ENCODE data around the gene SLC38A2. TPM values are rescaled to one million over a fixed set of nuclear protein-coding genes. Genes with fewer than 3 reads are reported as not detected.
"Not testable (repeated sequence)": the region's sequence is repeated elsewhere in the genome, so short reads cannot be mapped to it uniquely, and the experiment has no call there.

Gene SLC38A2
- total and polyA plus RNA-seq, 2 donors (not counting 1 experiment from before 2014, with no cell fraction given), result 61.6 to 202 TPM

- intact Hi-C loops (cut with micrococcal nuclease), result no loop called here
- ATAC-seq (ENCODE audit: low read depth), result no peak
- POLR2A ChIA-PET, result no interaction called here
- no peaks in the 10 kb centered on the region for H3K27me3 ChIP-seq (replicated peaks in 1 of 4; ENCODE audit: control extremely low read depth in 1 of 4, control insufficient read depth in 3 of 4, insufficient read depth in 4 of 4, low read length in 3 of 4)
- Mint-ChIP-seq H3K4me1 (no peaks in the 10 kb centered on the region), H3K9me3 (ENCODE audit: insufficient read depth) (peaks cover 3% of the 10 kb centered on the region), H3K27me3 (peaks cover 8% of the 10 kb centered on the region), H3K4me3 (no peak overlapping the region), H3K27ac (no peak overlapping the region)
- no peak overlapping the region for H3K4me2 ChIP-seq (replicated peaks; ENCODE audit: low read depth, low read length, poor library complexity, severe bottlenecking)
- H3K79me2 ChIP-seq (ENCODE audit: control insufficient read depth, insufficient read depth, low read length), result no peaks in the 10 kb centered on the region
- H3K9ac ChIP-seq (ENCODE audit: low read length), result no peak overlapping the region
- TF ChIP-seq, protein P1, sequence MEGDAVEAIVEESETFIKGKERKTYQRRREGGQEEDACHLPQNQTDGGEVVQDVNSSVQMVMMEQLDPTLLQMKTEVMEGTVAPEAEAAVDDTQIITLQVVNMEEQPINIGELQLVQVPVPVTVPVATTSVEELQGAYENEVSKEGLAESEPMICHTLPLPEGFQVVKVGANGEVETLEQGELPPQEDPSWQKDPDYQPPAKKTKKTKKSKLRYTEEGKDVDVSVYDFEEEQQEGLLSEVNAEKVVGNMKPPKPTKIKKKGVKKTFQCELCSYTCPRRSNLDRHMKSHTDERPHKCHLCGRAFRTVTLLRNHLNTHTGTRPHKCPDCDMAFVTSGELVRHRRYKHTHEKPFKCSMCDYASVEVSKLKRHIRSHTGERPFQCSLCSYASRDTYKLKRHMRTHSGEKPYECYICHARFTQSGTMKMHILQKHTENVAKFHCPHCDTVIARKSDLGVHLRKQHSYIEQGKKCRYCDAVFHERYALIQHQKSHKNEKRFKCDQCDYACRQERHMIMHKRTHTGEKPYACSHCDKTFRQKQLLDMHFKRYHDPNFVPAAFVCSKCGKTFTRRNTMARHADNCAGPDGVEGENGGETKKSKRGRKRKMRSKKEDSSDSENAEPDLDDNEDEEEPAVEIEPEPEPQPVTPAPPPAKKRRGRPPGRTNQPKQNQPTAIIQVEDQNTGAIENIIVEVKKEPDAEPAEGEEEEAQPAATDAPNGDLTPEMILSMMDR (IDR thresholded peaks at IDR 0.05), result no peak
- TF ChIP-seq EZH2 (IDR thresholded peaks at IDR 0.05; ENCODE audit: borderline replicate concordance, insufficient read depth, low read depth, low read length, poor library complexity, severe bottlenecking), result no peak
- no peaks in the 10 kb centered on the region for H3K9me3 ChIP-seq (ENCODE audit: control extremely low read depth in 1 of 3, control insufficient read depth in 2 of 3, insufficient read depth in 1 of 3, low read length in 2 of 3)
- no peak overlapping the region for H3K27ac ChIP-seq (ENCODE audit: low read length in 2 of 2)
- DNase-seq, result no peak
- no peaks in the 10 kb centered on the region for H3K4me1 ChIP-seq (ENCODE audit: control insufficient read depth in 2 of 2, insufficient read depth in 2 of 2, low read length in 2 of 2)
- no peak overlapping the region for H2AFZ ChIP-seq (ENCODE audit: insufficient read depth, low read depth, low read length, poor library complexity, severe bottlenecking)
- no peak overlapping the region for H3K4me3 ChIP-seq (ENCODE audit: control extremely low read depth in 1 of 5, extremely low read depth in 1 of 5, insufficient read depth in 1 of 5, low read depth in 2 of 5, low read length in 4 of 5)
- CTCF ChIA-PET, result no interaction called here
- no peaks in the 10 kb centered on the region for H4K20me1 ChIP-seq (ENCODE audit: control insufficient read depth, insufficient read depth, low read length, poor library complexity, severe bottlenecking)
- H3K36me3 ChIP-seq (replicated peaks in 1 of 2; ENCODE audit: control extremely low read depth in 1 of 2, control insufficient read depth in 1 of 2, extremely low read depth in 1 of 2, insufficient read depth in 2 of 2, low read length in 1 of 2), result no peaks in the 10 kb centered on the region
Observed at GRCh38 chr12:46339051-46339450, 33.5 kb downstream of the SLC38A2 start.

GRCh38 chr12:46332260-46332659 is 40.3 kb downstream of the SLC38A2 start:
- no peak for ATAC-seq (ENCODE audit: low read depth)
- no peak overlapping the region for H3K27ac Mint-ChIP-seq
- Histone ChIP-seq H3K4me2 (replicated peaks; ENCODE audit: low read depth, low read length, poor library complexity, severe bottlenecking) (no peak overlapping the region), H3K4me1 (ENCODE audit: control insufficient read depth in 2 of 2, insufficient read depth in 2 of 2, low read length in 2 of 2) (no peaks in the 10 kb centered on the region), H3K27me3 (replicated peaks in 1 of 4; ENCODE audit: control extremely low read depth in 1 of 4, control insufficient read depth in 3 of 4, insufficient read depth in 4 of 4, low read length in 3 of 4) (no peaks in the 10 kb centered on the region), H3K27ac (ENCODE audit: low read length in 2 of 2) (no peak overlapping the region), H3K9me3 (ENCODE audit: control extremely low read depth in 1 of 3, control insufficient read depth in 2 of 3, insufficient read depth in 1 of 3, low read length in 2 of 3) (peaks cover 6 to 13% (median 13%) of the 10 kb centered on the region in 3 donors), H3K4me3 (ENCODE audit: control extremely low read depth in 1 of 5, extremely low read depth in 1 of 5, insufficient read depth in 1 of 5, low read depth in 2 of 5, low read length in 4 of 5) (no peak overlapping the region), H3K79me2 (ENCODE audit: control insufficient read depth, insufficient read depth, low read length) (no peaks in the 10 kb centered on the region), H4K20me1 (ENCODE audit: control insufficient read depth, insufficient read depth, low read length, poor library complexity, severe bottlenecking) (no peaks in the 10 kb centered on the region), H2AFZ (ENCODE audit: insufficient read depth, low read depth, low read length, poor library complexity, severe bottlenecking) (no peak overlapping the region), H3K36me3 (replicated peaks in 1 of 2; ENCODE audit: control extremely low read depth in 1 of 2, control insufficient read depth in 1 of 2, extremely low read depth in 1 of 2, insufficient read depth in 2 of 2, low read length in 1 of 2) (no peaks in the 10 kb centered on the region), H3K9ac (ENCODE audit: low read length) (no peak overlapping the region)
- WGBS (ENCODE audit: insufficient coverage), result 100% methylated on average over 1 of the region's 3 CpGs
- H3K4me1 Mint-ChIP-seq, result no peaks in the 10 kb centered on the region
- intact Hi-C loops (cut with micrococcal nuclease), result no loop called here
- TF ChIP-seq, protein P1 (IDR thresholded peaks at IDR 0.05), result no peak
- no peak for TF ChIP-seq EZH2 (IDR thresholded peaks at IDR 0.05; ENCODE audit: borderline replicate concordance, insufficient read depth, low read depth, low read length, poor library complexity, severe bottlenecking)
- DNase-seq, result no peak
- no peak overlapping the region for H3K4me3 Mint-ChIP-seq
- ChIA-PET POLR2A (no interaction called here), CTCF (interaction anchor here (0.8 to 1.7 kb wide), 4 partner anchors 15 to 689 kb away, joined by 3 to 5 read pairs (median 4); no protein-coding TSS in a partner anchor)
- H3K9me3 Mint-ChIP-seq (ENCODE audit: insufficient read depth), result peaks cover 11% of the 10 kb centered on the region
- no peaks in the 10 kb centered on the region for H3K27me3 Mint-ChIP-seq

- H3K4me3 ChIP-seq (ENCODE audit: control extremely low read depth in 1 of 5, extremely low read depth in 1 of 5, insufficient read depth in 1 of 5, low read depth in 2 of 5, low read length in 4 of 5); CTCF ChIA-PET; H3K36me3 ChIP-seq (replicated peaks in 1 of 2; ENCODE audit: control extremely low read depth in 1 of 2, control insufficient read depth in 1 of 2, extremely low read depth in 1 of 2, insufficient read depth in 2 of 2, low read length in 1 of 2); POLR2A ChIA-PET; H3K79me2 ChIP-seq (ENCODE audit: control insufficient read depth, insufficient read depth, low read length); H4K20me1 ChIP-seq (ENCODE audit: control insufficient read depth, insufficient read depth, low read length, poor library complexity, severe bottlenecking); H3K4me1 ChIP-seq (ENCODE audit: control insufficient read depth in 2 of 2, insufficient read depth in 2 of 2, low read length in 2 of 2); intact Hi-C loops (cut with micrococcal nuclease); DNase-seq; H3K27me3 Mint-ChIP-seq; ATAC-seq (ENCODE audit: low read depth); H3K9me3 Mint-ChIP-seq (ENCODE audit: insufficient read depth); H2AFZ ChIP-seq (ENCODE audit: insufficient read depth, low read depth, low read length, poor library complexity, severe bottlenecking); H3K27ac Mint-ChIP-seq; H3K4me2 ChIP-seq (replicated peaks; ENCODE audit: low read depth, low read length, poor library complexity, severe bottlenecking); H3K9ac ChIP-seq (ENCODE audit: low read length); H3K4me1 Mint-ChIP-seq; H3K27me3 ChIP-seq (replicated peaks in 1 of 4; ENCODE audit: control extremely low read depth in 1 of 4, control insufficient read depth in 3 of 4, insufficient read depth in 4 of 4, low read length in 3 of 4); H3K4me3 Mint-ChIP-seq; H3K27ac ChIP-seq (ENCODE audit: low read length in 2 of 2): not testable (repeated sequence)
- peaks cover 4 to 25% (median 19%) of the 10 kb centered on the region in 3 donors for H3K9me3 ChIP-seq (ENCODE audit: control extremely low read depth in 1 of 3, control insufficient read depth in 2 of 3, insufficient read depth in 1 of 3, low read length in 2 of 3)
- 90% methylated on average over 3 of the region's 5 CpGs for WGBS (ENCODE audit: insufficient coverage)
Observed at GRCh38 chr12:46325075-46325474, 47.5 kb downstream of the SLC38A2 start.
